Skeletal muscle tissue (tissue), 5 donors: ENCODE results near the gene UBE4A. TPM values are rescaled to one million over a fixed set of nuclear protein-coding genes. Genes with fewer than 3 reads are reported as not detected.
A peak's percentile ranks its signal among the peaks of the same experiment; 100 is the strongest.

Experiments used
- H3K27ac ChIP-seq: one replicate; pipeline ENCODE4 v1.7.0; 2013; ENCODE audit warnings: mild to moderate bottlenecking, low read depth, low read length, inconsistent platforms
- H3K27me3 ChIP-seq, 3 donors: one replicate each; pipeline ENCODE4 v1.7.0; 2013; ENCODE audit warnings: low read length in 3 of 3; ENCODE audit not compliant: control insufficient read depth in 3 of 3, insufficient read depth in 3 of 3
- H3K36me3 ChIP-seq, 3 donors: one replicate each; pipeline ENCODE4 v1.7.0; 2013; ENCODE audit warnings: low read length in 3 of 3; ENCODE audit not compliant: control insufficient read depth in 3 of 3, insufficient read depth in 3 of 3
- H3K4me1 ChIP-seq, 3 donors: one replicate each; pipeline ENCODE4 v1.7.0; 2013; ENCODE audit warnings: low read length in 3 of 3, mild to moderate bottlenecking in 3 of 3; ENCODE audit not compliant: control insufficient read depth in 3 of 3, insufficient read depth in 3 of 3
- H3K4me3 ChIP-seq, 3 donors: one replicate each; pipeline ENCODE4 v1.7.0; 2013; ENCODE audit warnings: low read length in 3 of 3
- H3K9ac ChIP-seq, 3 donors: one replicate each; pipeline ENCODE4 v1.7.0; 2013; ENCODE audit warnings: low read length in 3 of 3, mild to moderate bottlenecking in 3 of 3, moderate library complexity in 2 of 3, low read depth in 1 of 3
- H3K9me3 ChIP-seq, 3 donors: one replicate each; pipeline ENCODE4 v1.7.0; 2013; ENCODE audit warnings: low read length in 3 of 3; ENCODE audit not compliant: control insufficient read depth in 3 of 3
- small RNA-seq: library from RNA; depleted of rRNA; stranded (forward); fragments of <200 nt; gene quantifications from one replicate; pipeline ENCODE3, GENCODE V24; 2014
- total RNA-seq: library from RNA; depleted of rRNA; stranded (reverse); fragments of >200 nt; gene quantifications from one replicate; pipeline ENCODE4 v1.2.3, GENCODE V29; 2014
- donor health status: Osteomylitis.

Gene UBE4A
- total RNA-seq, 1 donor from 2014 or later: 21.4 TPM

GRCh38 chr11:118441770-118442275 lies 82.4 kb downstream of the UBE4A start:
- no peak overlapping the region for H3K27ac ChIP-seq
- peaks cover 19 to 36% (median 36%) of the 10 kb centered on the region in 3 donors for H3K4me1 ChIP-seq
- no peaks in the 10 kb centered on the region for H3K9me3 ChIP-seq

GRCh38 chr11:118442301-118442700 lies 82.9 kb downstream of the UBE4A start:
- H3K4me3 ChIP-seq: no peak overlapping the region
- peaks cover 19 to 36% (median 32%) of the 10 kb centered on the region in 3 donors for H3K4me1 ChIP-seq
- no peaks in the 10 kb centered on the region for H3K27me3 ChIP-seq
- H3K36me3 ChIP-seq: peaks cover 0 to 2% (median 1%) of the 10 kb centered on the region in 3 donors
- no peak overlapping the region for H3K9ac ChIP-seq
- no peaks in the 10 kb centered on the region for H3K9me3 ChIP-seq
- no peak overlapping the region for H3K27ac ChIP-seq

More at GRCh38 chr11:118441770-118442275, 82.4 kb downstream of the UBE4A start:
- H3K36me3 ChIP-seq: peaks cover 0 to 2% (median 0%) of the 10 kb centered on the region in 3 donors
- H3K9ac ChIP-seq: peak overlapping the region in 1 of 3 donors; percentile 9
- H3K27me3 ChIP-seq: no peaks in the 10 kb centered on the region
- H3K4me3 ChIP-seq: peak overlapping the region in 1 of 3 donors; percentile 17

- no peaks in the 10 kb centered on the region for H3K27me3 ChIP-seq
- no peak overlapping the region for H3K4me3 ChIP-seq
- H3K9me3 ChIP-seq: no peaks in the 10 kb centered on the region
- peaks cover 0 to 5% (median 2%) of the 10 kb centered on the region in 3 donors for H3K36me3 ChIP-seq
- no peak overlapping the region for H3K9ac ChIP-seq
- H3K4me1 ChIP-seq: peaks cover 14 to 29% (median 26%) of the 10 kb centered on the region in 3 donors
- no peak overlapping the region for H3K27ac ChIP-seq
These were observed 83.6 kb downstream of the UBE4A start for GRCh38 chr11:118442908-118443589.

GRCh38 chr11:118443590-118444218 lies 84.3 kb downstream of the UBE4A start:
- H3K27ac ChIP-seq: no peak overlapping the region
- no peak overlapping the region for H3K9ac ChIP-seq
- peaks cover 9 to 23% (median 19%) of the 10 kb centered on the region in 3 donors for H3K4me1 ChIP-seq
- H3K36me3 ChIP-seq: peaks cover 0 to 5% (median 2%) of the 10 kb centered on the region in 3 donors
- no peak overlapping the region for H3K4me3 ChIP-seq
- H3K27me3 ChIP-seq: no peaks in the 10 kb centered on the region
- H3K9me3 ChIP-seq: no peaks in the 10 kb centered on the region

- no peak overlapping the region for H3K9ac ChIP-seq
- no peak overlapping the region for H3K4me3 ChIP-seq
- H3K27me3 ChIP-seq: no peaks in the 10 kb centered on the region
- peaks cover 2 to 5% (median 4%) of the 10 kb centered on the region in 3 donors for H3K4me1 ChIP-seq
- H3K36me3 ChIP-seq: peaks cover 0 to 5% (median 2%) of the 10 kb centered on the region in 3 donors
- H3K9me3 ChIP-seq: no peaks in the 10 kb centered on the region
- H3K27ac ChIP-seq: no peak overlapping the region
These were observed 88.0 kb downstream of the UBE4A start for GRCh38 chr11:118447423-118447822.

GRCh38 chr11:118448294-118448693 lies 88.9 kb downstream of the UBE4A start:
- Histone ChIP-seq H3K27me3 (no peaks in the 10 kb centered on the region), H3K9me3 (no peaks in the 10 kb centered on the region), H3K36me3 (peaks cover 0 to 5% (median 2%) of the 10 kb centered on the region in 3 donors), H3K9ac (no peak overlapping the region), H3K4me1 (no peaks in the 10 kb centered on the region), H3K27ac (no peak overlapping the region), H3K4me3 (no peak overlapping the region)

Small RNAs within 50 kb of the gene (small RNA-seq; reads per million reads assigned to genes)
- gene AP001582.1: not detected

Other genes starting within 250 kb of the UBE4A start
- gene SCN4B, start 206.8 kb upstream of the UBE4A start, total RNA-seq: 2.1 TPM
- 2.1 TPM for gene SCN2B, start 183.0 kb upstream of the UBE4A start, total RNA-seq
- gene JAML, start 134.6 kb upstream of the UBE4A start, total RNA-seq: 6.8 TPM
- 1.0 TPM for gene MPZL3, start 107.2 kb upstream of the UBE4A start, total RNA-seq
- 1.0 TPM for gene MPZL2, start 95.3 kb upstream of the UBE4A start, total RNA-seq
- gene CD3E, start 54.9 kb upstream of the UBE4A start, total RNA-seq: not detected
- gene CD3D, start 16.9 kb upstream of the UBE4A start, total RNA-seq: not detected
- gene CD3G, start 15.3 kb upstream of the UBE4A start, total RNA-seq: under 0.01 TPM
- gene ATP5MG, start 42.0 kb downstream of the UBE4A start, total RNA-seq: 79.9 TPM
- gene KMT2A, start 76.9 kb downstream of the UBE4A start, total RNA-seq: 20.4 TPM
- gene TTC36, start 167.9 kb downstream of the UBE4A start, total RNA-seq: 1.0 TPM
- gene TMEM25, start 171.6 kb downstream of the UBE4A start, total RNA-seq: 8.9 TPM
- 26.6 TPM for gene IFT46, start 206.3 kb downstream of the UBE4A start, total RNA-seq
- gene ARCN1, start 212.8 kb downstream of the UBE4A start, total RNA-seq: 61.1 TPM
- gene PHLDB1, start 248.0 kb downstream of the UBE4A start, total RNA-seq: 54.8 TPM